HCT116 (cell line): ENCODE data around the gene BICD2. TPM values are rescaled to one million over a fixed set of nuclear protein-coding genes. Genes with fewer than 3 reads are reported as not detected.
"Not testable (repeated sequence)": the region's sequence is repeated elsewhere in the genome, so short reads cannot be mapped to it uniquely, and the experiment has no call there.

ENCODE experiments used
- ATAC-seq: fragments of 200-7000 bp; cut with Tn5 transposase; 2 replicates; pipeline ENCODE4 v1.9.1; 2020; ENCODE audit warnings: mild to moderate bottlenecking, moderate library complexity
- BruUV-seq: library from RNA; stranded (reverse); fragments of 400-500 nt; replicated peaks from 2 replicates; lab custom pipeline; 2021; lab: Mats Ljungman, UMichigan
- CTCF ChIA-PET: fragments of 300-600 bp; sonication (Branson Sonifier 250); formaldehyde crosslinking; loops from one replicate; lab custom pipeline; 2021; ENCODE audit warnings: antibody characterized with exemption; lab: Charles Lee
- POLR2A ChIA-PET: fragments of 300-600, 350-600 bp; sonication (Branson Sonifier 250); formaldehyde crosslinking; loops from one replicate; lab custom pipeline; 2021; ENCODE audit warnings: antibody characterized with exemption; lab: Charles Lee
- RAD21 ChIA-PET, 2 experiments: fragments of 300-600 bp; sonication (Branson Sonifier 250); formaldehyde crosslinking; loops; one replicate each; lab custom pipeline; 2023; ENCODE audit warnings: low total read pairs in 2 of 2; ENCODE audit not compliant: uncharacterized antibody in 2 of 2, unreplicated experiment in 2 of 2, low non-redundant PET in 1 of 2; lab: Charles Lee
- DNase-seq: peaks from one replicate; pipeline ENCODE4 v3.0.0-alpha.2; 2010; ENCODE audit warnings: low read depth, low spot score
- H2AFZ ChIP-seq: fragments of 200-600 bp; shearing (Covaris generic), sonication (generic); 2 replicates; pipeline ENCODE4 v1.6.1; 2017; ENCODE audit warnings: low read depth, mixed run types, mixed read lengths, antibody characterized with exemption, low read length; ENCODE audit not compliant: poor library complexity, severe bottlenecking
- H3K27ac ChIP-seq: 2 replicates; pipeline ENCODE4 v1.5.1; 2012; ENCODE audit warnings: low read depth, low read length
- H3K27me3 ChIP-seq: fragments of 200-600 bp; sonication (generic); 2 replicates; pipeline ENCODE4 v1.6.1; 2016; ENCODE audit warnings: mixed run types, low read length, mixed read lengths; ENCODE audit not compliant: insufficient read depth
- H3K36me3 ChIP-seq, 2 experiments: fragments of 200-500 bp in 1 of 2; fragments of 200-600 bp in 1 of 2; sonication (Bioruptor generic) in 1 of 2; sonication (generic) in 1 of 2; 2 replicates each; pipeline versions ENCODE4 v1.5.1 to v1.6.1; 2014 to 2016; ENCODE audit warnings: low read length in 2 of 2, inconsistent platforms in 1 of 2, mixed read lengths in 1 of 2, mixed run types in 1 of 2; ENCODE audit not compliant: insufficient read depth in 2 of 2, control insufficient read depth in 1 of 2
- H3K4me1 ChIP-seq, 2 experiments: fragments of 200-600 bp in 1 of 2; sonication (generic) in 1 of 2; 2 replicates each; pipeline versions ENCODE4 v1.5.1 to v1.6.1; 2012 to 2017; ENCODE audit warnings: low read length in 2 of 2, inconsistent platforms in 1 of 2, mild to moderate bottlenecking in 1 of 2, mixed read lengths in 1 of 2, mixed run types in 1 of 2, moderate library complexity in 1 of 2; ENCODE audit not compliant: insufficient read depth in 2 of 2, control insufficient read depth in 1 of 2
- H3K4me2 ChIP-seq: fragments of 200-600 bp; sonication (generic); 2 replicates; pipeline ENCODE4 v1.6.1; 2017; ENCODE audit warnings: mixed run types, low read length, mixed read lengths
- H3K4me3 ChIP-seq, 2 experiments: fragments of 200-600 bp in 1 of 2; sonication (generic) in 1 of 2; replicated peaks in 1 of 2; 2 replicates each; pipeline ENCODE4 v1.5.1; 2011 to 2016; ENCODE audit warnings: low read length in 2 of 2, control low read depth in 1 of 2, low read depth in 1 of 2, mild to moderate bottlenecking in 1 of 2, mixed read lengths in 1 of 2, mixed run types in 1 of 2
- H3K79me2 ChIP-seq: fragments of 200-600 bp; sonication (generic); 2 replicates; pipeline ENCODE4 v1.6.1; 2017; ENCODE audit warnings: mild to moderate bottlenecking, mixed run types, low read length, moderate library complexity, mixed read lengths; ENCODE audit not compliant: insufficient read depth
- H3K9ac ChIP-seq: fragments of 200-600 bp; sonication (generic); 2 replicates; pipeline ENCODE4 v1.6.1; 2016; ENCODE audit warnings: low read length, mixed read lengths
- H3K9me2 ChIP-seq: fragments of 200-600 bp; sonication (generic), shearing (Covaris generic); 2 replicates; pipeline ENCODE4 v1.6.1; 2017; ENCODE audit warnings: mixed run types, mild to moderate bottlenecking, moderate library complexity; ENCODE audit not compliant: insufficient read depth
- H3K9me3 ChIP-seq, 2 experiments: fragments of 200-500 bp in 1 of 2; fragments of 200-600 bp in 1 of 2; sonication (Bioruptor generic) in 1 of 2; sonication (generic) in 1 of 2; 2 replicates each; pipeline ENCODE4 v1.6.1; 2014 to 2017; ENCODE audit warnings: low read length in 2 of 2, mixed read lengths in 2 of 2, inconsistent platforms in 1 of 2, low read depth in 1 of 2, mild to moderate bottlenecking in 1 of 2, mixed run types in 1 of 2, moderate library complexity in 1 of 2; ENCODE audit not compliant: control insufficient read depth in 1 of 2, insufficient read depth in 1 of 2
- H4K20me1 ChIP-seq: fragments of 200-600 bp; sonication (generic), shearing (Covaris generic); 2 replicates; pipeline ENCODE4 v1.6.1; 2017; ENCODE audit warnings: mixed run types, mild to moderate bottlenecking, moderate library complexity; ENCODE audit not compliant: insufficient read depth
- CBX3 ChIP-seq: IDR thresholded peaks from 2 replicates; pipeline ENCODE4 v1.6.1; 2012; ENCODE audit warnings: low read depth
- FOSL1 ChIP-seq: IDR thresholded peaks from 2 replicates; pipeline ENCODE4 v1.6.1; 2012; ENCODE audit warnings: low read depth
- JUND ChIP-seq: IDR thresholded peaks from 2 replicates; pipeline ENCODE4 v1.6.1; 2012
- POLR2A ChIP-seq: IDR thresholded peaks from 2 replicates; pipeline ENCODE4 v1.7.0; 2011; ENCODE audit warnings: borderline replicate concordance; ENCODE audit not compliant: insufficient read depth, insufficient read length; ENCODE audit errors: extremely low read depth
- POLR2AphosphoS5 ChIP-seq: IDR thresholded peaks from 2 replicates; pipeline ENCODE4 v1.6.1; 2011; ENCODE audit warnings: mild to moderate bottlenecking, low read depth, low read length, moderate library complexity
- RAD21 ChIP-seq: IDR thresholded peaks from 2 replicates; pipeline ENCODE4 v1.6.1; 2012; ENCODE audit warnings: low read depth, mild to moderate bottlenecking
- SIN3A ChIP-seq: IDR thresholded peaks from 2 replicates; pipeline ENCODE4 v1.6.1; 2012; ENCODE audit warnings: low read depth
- SP1 ChIP-seq: IDR thresholded peaks from 2 replicates; pipeline ENCODE4 v1.6.1; 2012; ENCODE audit warnings: low read depth
- SRF ChIP-seq: IDR thresholded peaks from 2 replicates; pipeline ENCODE4 v1.6.1; 2012; ENCODE audit warnings: low read depth
- TCF7L2 ChIP-seq: IDR thresholded peaks from 2 replicates; pipeline ENCODE4 v1.7.0; 2011; ENCODE audit warnings: borderline replicate concordance, inconsistent platforms; ENCODE audit not compliant: insufficient read depth, insufficient read length; ENCODE audit errors: extremely low read depth
- YY1 ChIP-seq: IDR thresholded peaks from 2 replicates; pipeline ENCODE4 v1.6.1; 2011; ENCODE audit warnings: low read length, low read depth, moderate library complexity, mild to moderate bottlenecking; ENCODE audit not compliant: insufficient replicate concordance; ENCODE audit errors: extremely low read depth
- intact Hi-C: fragments of 100-400 bp; cut with micrococcal nuclease; formaldehyde crosslinking; loops from 2 replicates; pipeline ENCODE4 v1.10.0; 2022
- total RNA-seq: library from RNA; stranded (reverse); gene quantifications from one replicate; pipeline ENCODE4 v1.2.1, GENCODE V29; 2021; ENCODE audit not compliant: unreplicated experiment

BICD2 gene
- total RNA-seq, 1 experiment from 2014 or later = 23.4 TPM

DNA sequence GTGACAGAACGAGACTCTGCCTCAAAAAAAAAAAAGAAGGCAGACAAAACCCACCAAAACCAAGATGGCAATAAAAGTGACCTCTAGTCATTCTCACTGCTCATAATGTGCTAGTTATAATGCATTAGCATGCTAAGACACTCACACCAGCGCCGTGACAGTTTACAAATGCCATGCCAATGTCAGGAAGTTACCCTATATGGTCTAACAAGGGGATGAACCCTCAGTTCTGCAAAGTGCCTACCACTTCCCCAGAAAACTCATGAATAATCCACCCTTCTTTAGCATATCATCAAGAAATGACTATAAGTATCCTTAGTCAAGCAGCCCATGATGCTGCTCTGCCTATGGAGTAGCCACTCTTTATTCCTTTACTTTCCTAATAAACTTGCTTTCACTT, 4.7 kb upstream of the BICD2 start:
- Histone ChIP-seq H2AFZ (no peak overlapping the region), H3K27me3 (no peaks in the 10 kb centered on the region), H3K4me2 (no peak overlapping the region), H3K4me1 (peaks cover 4 to 17% of the 10 kb centered on the region in 2 experiments; a peak in 3 of 4 replicates), H3K9ac (no peak overlapping the region), H3K9me3 (no peaks in the 10 kb centered on the region), H3K79me2 (peaks cover 2% of the 10 kb centered on the region; the same call in 1 of the 2 replicates), H3K36me3 (no peaks in the 10 kb centered on the region), H3K4me3 (no peak overlapping the region), H3K9me2 (no peaks in the 10 kb centered on the region), H4K20me1 (no peaks in the 10 kb centered on the region), H3K27ac (no peak overlapping the region)
- no peak for DNase-seq
- BruUV-seq = no TSS peak
- intact Hi-C loops = no loop called here
- CTCF ChIA-PET = no interaction called here
- RAD21 ChIA-PET = no interaction called here
- POLR2A ChIA-PET = no interaction called here
- ATAC-seq = no peak
- TF ChIP-seq CBX3 (no peak), POLR2AphosphoS5 (no peak), SRF (no peak), FOSL1 (no peak), SIN3A (no peak), JUND (no peak), SP1 (no peak), YY1 (no peak), POLR2A (no peak), RAD21 (no peak), TCF7L2 (no peak)

DNA sequence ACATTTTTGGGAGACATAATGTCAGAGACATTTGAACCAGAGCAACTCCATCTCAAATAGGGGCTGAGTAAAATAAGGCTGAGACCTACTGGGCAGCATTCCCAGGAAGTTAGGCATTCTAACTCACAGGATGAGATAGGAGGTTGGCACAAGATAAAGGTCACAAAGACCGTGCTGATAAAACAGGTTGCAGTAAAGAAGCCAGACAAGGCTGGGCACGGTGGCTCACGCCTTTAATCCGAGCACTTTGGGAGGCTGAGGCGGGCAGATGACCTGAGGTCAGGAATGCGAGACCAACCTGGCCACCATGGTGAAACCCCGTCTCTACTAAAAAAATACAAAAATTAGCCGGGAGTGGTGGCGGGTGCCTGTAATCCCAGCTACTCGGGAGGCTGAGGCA, 4.2 kb upstream of the BICD2 start:
- H3K4me2 ChIP-seq, H3K27ac ChIP-seq, intact Hi-C loops, DNase-seq, CTCF ChIA-PET, BruUV-seq, H3K79me2 ChIP-seq, H3K36me3 ChIP-seq, H3K4me3 ChIP-seq, H2AFZ ChIP-seq, H3K27me3 ChIP-seq, H3K9ac ChIP-seq, POLR2A ChIA-PET, ATAC-seq, H3K9me3 ChIP-seq, H4K20me1 ChIP-seq, H3K9me2 ChIP-seq: not testable (repeated sequence)
- RAD21 ChIA-PET = interaction anchor here in 1 of 2 experiments (0.6 kb wide), 1 partner anchor 525 kb away, joined by 4 read pairs; no protein-coding TSS in a partner anchor
- peaks cover 4 to 17% of the 10 kb centered on the region in 2 experiments; a peak in 3 of 4 replicates for H3K4me1 ChIP-seq
